Measurements from ENCODE around the gene JAGN1. TPM values are rescaled to one million over a fixed set of nuclear protein-coding genes. Genes with fewer than 3 reads are reported as not detected.

JAGN1 gene
- 61.4 and 73.8 TPM in 2 replicates for total RNA-seq
- polyA plus RNA-seq: 70.2 and 83.5 TPM in 2 replicates

DNA sequence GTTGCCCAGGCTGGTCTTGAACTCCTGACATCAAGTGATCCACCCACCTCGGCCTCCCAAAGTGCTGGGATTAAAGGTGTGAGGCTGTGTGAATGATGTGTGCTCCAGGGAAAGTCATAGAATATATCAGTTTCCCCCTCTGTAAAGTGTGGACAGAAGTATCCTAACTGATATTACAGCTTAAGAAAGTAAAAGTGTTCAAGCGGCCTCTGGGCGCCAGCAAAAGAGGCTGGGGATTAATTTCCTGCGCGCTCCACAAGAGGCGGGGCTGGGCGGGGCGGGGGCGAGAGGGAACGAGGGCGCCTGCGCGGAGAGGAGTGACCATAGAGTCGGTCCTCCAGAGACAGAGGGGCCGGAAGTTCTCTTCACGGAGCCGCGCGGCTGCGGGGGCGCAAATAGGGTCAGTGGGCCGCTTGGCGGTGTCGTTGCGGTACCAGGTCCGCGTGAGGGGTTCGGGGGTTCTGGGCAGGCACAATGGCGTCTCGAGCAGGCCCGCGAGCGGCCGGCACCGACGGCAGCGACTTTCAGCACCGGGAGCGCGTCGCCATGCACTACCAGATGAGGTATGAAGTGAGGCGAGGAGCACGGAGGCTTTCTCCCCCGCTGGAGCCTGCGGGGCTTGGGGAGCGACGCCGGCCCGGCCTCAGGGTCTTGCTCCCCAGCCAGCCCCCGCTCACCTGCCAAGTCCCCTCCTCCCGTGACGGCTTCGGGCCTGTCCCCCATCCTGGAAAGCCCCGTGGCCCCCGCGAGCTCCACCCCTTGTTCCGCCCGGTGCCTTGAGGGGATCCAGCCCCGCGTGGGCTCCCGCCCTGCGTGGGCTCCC lies at the start of gene JAGN1:
TSS of gene JAGN1 (plus strand) at position 362 of the 823 bp plus-strand sequence. CDS start at position 475, 113 bp downstream.
- DNase-seq (ENCODE audit: low spot score): peak; percentile 94
- WGBS (ENCODE audit: low lambda C conversion rate, missing lambda C conversion rate): under 1% methylated on average over 46 of the region's 62 CpGs
- H3K4me1 ChIP-seq (ENCODE audit: insufficient read depth): peaks cover 5% of the 10 kb centered on the region
- TF ChIP-seq CTCF (IDR thresholded peaks at IDR 0.05; ENCODE audit: poor library complexity) (no peak), EZH2 (IDR thresholded peaks at IDR 0.05; ENCODE audit: borderline replicate concordance) (no peak), EZH2phosphoT487 (IDR thresholded peaks at IDR 0.05; ENCODE audit: low read depth, severe bottlenecking, unreplicated experiment) (no peak)
- H2AFZ ChIP-seq: peak within 1 kb of the TSS; percentile 84
- H3K9me2 ChIP-seq (replicated peaks; ENCODE audit: insufficient read depth): no peaks in the 10 kb centered on the region
- peak within 1 kb of the TSS; percentile 89 for H3K4me2 ChIP-seq
- peak within 1 kb of the TSS; percentile 96 for H3K4me3 ChIP-seq
- no peaks in the 10 kb centered on the region for H4K20me1 ChIP-seq (ENCODE audit: insufficient read depth, poor library complexity, severe bottlenecking)
- H3K9me3 ChIP-seq (ENCODE audit: low read depth): no peaks in the 10 kb centered on the region
- H3K27ac ChIP-seq: peak within 1 kb of the TSS; percentile 97
- no peaks in the 10 kb centered on the region for H3K27me3 ChIP-seq
- peaks cover 43% of the 10 kb centered on the region for H3K79me2 ChIP-seq
- H3K36me3 ChIP-seq (replicated peaks; ENCODE audit: insufficient read depth, low read depth): no peaks in the 10 kb centered on the region

DNA sequence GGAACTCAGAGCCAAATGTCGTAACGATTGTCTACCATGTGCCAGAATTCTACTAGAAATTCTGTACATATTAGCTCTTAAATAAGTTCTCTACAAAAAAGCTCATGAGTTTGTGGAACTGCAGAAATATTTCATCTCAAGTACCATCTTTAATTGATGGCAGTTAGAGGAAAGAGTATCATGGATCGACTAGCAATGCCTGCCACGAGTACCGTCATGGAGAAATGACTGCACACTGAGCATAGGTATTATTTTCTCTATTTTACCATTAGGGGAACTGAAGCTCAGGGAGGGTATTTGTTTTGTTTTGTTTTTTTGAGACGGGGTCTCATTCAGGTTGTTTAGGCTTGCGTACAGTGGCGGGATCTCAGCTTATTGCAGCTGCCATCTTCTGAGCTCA lies 49.4 kb upstream of the JAGN1 start:
- H3K4me3 ChIP-seq: no peak overlapping the region
- H3K4me2 ChIP-seq: no peak overlapping the region
- no peaks in the 10 kb centered on the region for H3K27me3 ChIP-seq
- peaks cover 5% of the 10 kb centered on the region for H3K36me3 ChIP-seq (replicated peaks; ENCODE audit: insufficient read depth, low read depth)
- peaks cover 4% of the 10 kb centered on the region for H3K4me1 ChIP-seq (ENCODE audit: insufficient read depth)
- WGBS (ENCODE audit: low lambda C conversion rate, missing lambda C conversion rate): 84% methylated on average over 8 of the region's 8 CpGs
- H4K20me1 ChIP-seq (ENCODE audit: insufficient read depth, poor library complexity, severe bottlenecking): no peaks in the 10 kb centered on the region
- H2AFZ ChIP-seq: no peak overlapping the region
- no peak for TF ChIP-seq EZH2 (IDR thresholded peaks at IDR 0.05; ENCODE audit: borderline replicate concordance)
- TF ChIP-seq CTCF (IDR thresholded peaks at IDR 0.05; ENCODE audit: poor library complexity): no peak
- no peak for TF ChIP-seq EZH2phosphoT487 (IDR thresholded peaks at IDR 0.05; ENCODE audit: low read depth, severe bottlenecking, unreplicated experiment)
- no peaks in the 10 kb centered on the region for H3K9me2 ChIP-seq (replicated peaks; ENCODE audit: insufficient read depth)
- H3K27ac ChIP-seq: no peak overlapping the region
- peaks cover 9% of the 10 kb centered on the region for H3K79me2 ChIP-seq
- no peaks in the 10 kb centered on the region for H3K9me3 ChIP-seq (ENCODE audit: low read depth)
- no peak for DNase-seq (ENCODE audit: low spot score)

DNA sequence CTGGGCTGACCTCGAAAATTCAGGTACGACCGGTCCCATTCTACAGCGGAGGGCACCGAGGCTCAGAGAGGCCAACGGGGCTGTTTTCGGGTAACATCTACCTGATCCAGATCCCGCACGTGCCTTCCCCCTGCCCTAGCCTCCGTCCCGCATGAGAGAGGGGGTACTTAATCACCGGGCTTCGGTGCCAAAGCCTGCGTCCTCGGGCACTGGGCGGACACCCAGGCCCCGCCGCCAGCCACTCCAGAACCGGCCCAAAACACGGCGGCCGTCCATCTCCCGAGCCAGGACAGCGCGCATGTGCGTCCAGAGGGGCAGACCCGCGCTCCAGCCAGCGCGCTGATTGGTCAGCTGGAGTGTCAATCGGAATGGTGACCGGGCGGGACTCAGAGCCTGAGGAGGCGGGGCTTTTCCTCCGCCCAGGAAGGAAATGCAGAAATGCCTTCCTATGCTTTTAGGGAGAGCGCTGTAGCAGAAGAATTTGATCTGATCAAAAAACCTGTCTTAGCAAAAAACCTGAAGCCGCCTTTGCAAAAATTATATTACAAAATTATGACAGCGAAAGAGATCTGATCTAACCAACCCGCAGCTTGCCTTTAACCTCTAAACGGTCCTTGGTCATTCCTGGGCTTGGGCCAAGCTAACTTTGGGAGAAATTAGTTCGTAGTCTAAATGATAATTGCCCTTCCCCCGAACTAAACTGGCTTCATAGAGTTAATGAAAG lies 46.5 kb upstream of the JAGN1 start, which contains the start of gene RPUSD3:
TSS of gene RPUSD3 (minus strand) at position 294 of the 724 bp plus-strand sequence. CDS start at position 276, 18 bp downstream.
- 2% methylated on average over 42 of the region's 42 CpGs for WGBS (ENCODE audit: low lambda C conversion rate, missing lambda C conversion rate)
- peak; percentile 97 for DNase-seq (ENCODE audit: low spot score)
- Histone ChIP-seq H3K4me2 (peak within 1 kb of the TSS; percentile 92), H3K4me3 (peak within 1 kb of the TSS; percentile 53), H3K27ac (peak within 1 kb of the TSS; percentile 52), H3K36me3 (replicated peaks; ENCODE audit: insufficient read depth, low read depth) (peaks cover 5% of the 10 kb centered on the region), H3K4me1 (ENCODE audit: insufficient read depth) (peaks cover 4% of the 10 kb centered on the region), H3K27me3 (no peaks in the 10 kb centered on the region), H3K9me3 (ENCODE audit: low read depth) (no peaks in the 10 kb centered on the region), H2AFZ (peak within 1 kb of the TSS; percentile 76), H3K9me2 (replicated peaks; ENCODE audit: insufficient read depth) (no peaks in the 10 kb centered on the region), H4K20me1 (ENCODE audit: insufficient read depth, poor library complexity, severe bottlenecking) (no peaks in the 10 kb centered on the region), H3K79me2 (peaks cover 9% of the 10 kb centered on the region)
- no peak for TF ChIP-seq EZH2 (IDR thresholded peaks at IDR 0.05; ENCODE audit: borderline replicate concordance)
- TF ChIP-seq EZH2phosphoT487 (IDR thresholded peaks at IDR 0.05; ENCODE audit: low read depth, severe bottlenecking, unreplicated experiment): no peak
- no peak for TF ChIP-seq CTCF (IDR thresholded peaks at IDR 0.05; ENCODE audit: poor library complexity)

Data from hepatocyte (in vitro differentiated cells).